SK-N-SH (cell line): Measurements from ENCODE around the gene MYH10. TPM values are rescaled to one million over a fixed set of nuclear protein-coding genes. Genes with fewer than 3 reads are reported as not detected.

ENCODE experiments used
- CTCF ChIA-PET: fragments of 300-600, 350-600 bp; formaldehyde crosslinking; extraction: SDS; loops from one replicate; lab custom pipeline; 2021; lab: Yijun Ruan, JAX
- POLR2A ChIA-PET: fragments of 350-600 bp; sonication (Branson Sonifier 250); formaldehyde crosslinking; extraction: SDS; loops from one replicate; lab custom pipeline; 2020; ENCODE audit warnings: antibody characterized with exemption, inconsistent platforms; lab: Yijun Ruan, JAX
- DNase-seq: peaks from one replicate; pipeline ENCODE4 v3.0.0; 2012
- H2AFZ ChIP-seq: fragments of 200-600 bp; sonication (generic); 2 replicates; pipeline ENCODE4 v1.8.1; 2016; ENCODE audit warnings: antibody characterized with exemption, mild to moderate bottlenecking, low read depth
- H3F3A ChIP-seq: fragments of 200-600 bp; sonication (generic); replicated peaks from 2 replicates; pipeline ENCODE3; 2016; ENCODE audit warnings: antibody characterized with exemption, mild to moderate bottlenecking; ENCODE audit not compliant: insufficient read depth
- H3K27ac ChIP-seq, 2 experiments: fragments of 200-500 bp in 1 of 2; fragments of 200-600 bp in 1 of 2; sonication (Bioruptor generic) in 1 of 2; sonication (generic), shearing (Covaris generic) in 1 of 2; 2 replicates each; pipeline versions ENCODE4 v1.5.1 to v1.6.1; 2014 to 2016; ENCODE audit warnings: low read depth in 2 of 2, inconsistent platforms in 1 of 2, low read length in 1 of 2, mild to moderate bottlenecking in 1 of 2, mixed read lengths in 1 of 2
- H3K27me3 ChIP-seq: fragments of 200-600 bp; sonication (generic), shearing (Covaris generic); 2 replicates; pipeline ENCODE4 v1.6.1; 2016; ENCODE audit warnings: mixed run types; ENCODE audit not compliant: insufficient read depth
- H3K36me3 ChIP-seq, 2 experiments: fragments of 200-500 bp in 1 of 2; fragments of 200-600 bp in 1 of 2; sonication (Bioruptor generic) in 1 of 2; sonication (generic) in 1 of 2; replicated peaks in 1 of 2; 2 replicates each; pipeline versions ENCODE3 to v1.5.1; 2014 to 2016; ENCODE audit warnings: low read length in 1 of 2, mild to moderate bottlenecking in 1 of 2; ENCODE audit not compliant: insufficient read depth in 2 of 2, control insufficient read depth in 1 of 2
- H3K4me1 ChIP-seq, 2 experiments: fragments of 200-500 bp in 1 of 2; fragments of 200-600 bp in 1 of 2; sonication (Bioruptor generic) in 1 of 2; sonication (generic), shearing (Covaris generic) in 1 of 2; 2 replicates each; pipeline versions ENCODE4 v1.5.1 to v1.6.1; 2014 to 2016; ENCODE audit warnings: low read depth in 1 of 2, low read length in 1 of 2, mixed run types in 1 of 2; ENCODE audit not compliant: insufficient read depth in 2 of 2, control insufficient read depth in 1 of 2
- H3K4me2 ChIP-seq: fragments of 200-600 bp; sonication (generic), shearing (Covaris generic); 2 replicates; pipeline ENCODE4 v1.6.1; 2017; ENCODE audit warnings: mixed run types
- H3K4me3 ChIP-seq, 2 experiments: fragments of 200-500 bp in 1 of 2; fragments of 200-600 bp in 1 of 2; sonication (Bioruptor generic) in 1 of 2; sonication (generic), shearing (Covaris generic) in 1 of 2; 2 replicates each; pipeline versions ENCODE4 v1.5.1 to v1.8.1; 2014 to 2016; ENCODE audit warnings: low read depth in 2 of 2, inconsistent platforms in 1 of 2, low read length in 1 of 2, mild to moderate bottlenecking in 1 of 2, mixed read lengths in 1 of 2, moderate library complexity in 1 of 2
- H3K79me2 ChIP-seq: fragments of 200-600 bp; sonication (generic); 2 replicates; pipeline ENCODE4 v1.8.1; 2017; ENCODE audit warnings: mild to moderate bottlenecking; ENCODE audit not compliant: insufficient read depth
- H3K9ac ChIP-seq: fragments of 200-600 bp; sonication (generic); 2 replicates; pipeline ENCODE4 v1.6.1; 2017; ENCODE audit warnings: mixed run types
- H3K9me2 ChIP-seq: fragments of 200-600 bp; sonication (generic); 2 replicates; pipeline ENCODE4 v1.6.1; 2017; ENCODE audit warnings: mixed run types
- H3K9me3 ChIP-seq: fragments of 200-600 bp; sonication (generic); 2 replicates; pipeline ENCODE4 v1.6.1; 2017; ENCODE audit warnings: mixed run types, mild to moderate bottlenecking, moderate library complexity
- H4K20me1 ChIP-seq: fragments of 200-600 bp; sonication (generic); 2 replicates; pipeline ENCODE4 v1.6.1; 2017; ENCODE audit warnings: mild to moderate bottlenecking, mixed run types; ENCODE audit not compliant: insufficient read depth
- ELF1 ChIP-seq: IDR thresholded peaks from 2 replicates; pipeline ENCODE4 v1.4.0; 2012
- EP300 ChIP-seq, 2 experiments: IDR thresholded peaks; 2 replicates each; pipeline versions ENCODE4 v1.4.0 to v1.6.1; 2012; ENCODE audit warnings: borderline replicate concordance in 1 of 2, low read depth in 1 of 2, low read length in 1 of 2
- FOSL2 ChIP-seq: IDR thresholded peaks from 2 replicates; pipeline ENCODE4 v1.4.0; 2012; ENCODE audit warnings: low read depth, mild to moderate bottlenecking, moderate library complexity, borderline replicate concordance
- FOXJ3 ChIP-seq: sonication (generic); formaldehyde crosslinking; IDR thresholded peaks from 2 replicates; pipeline ENCODE4 v1.5.1; 2020; ENCODE audit warnings: mild to moderate bottlenecking, missing genetic modification reagents
- FOXM1 ChIP-seq: IDR thresholded peaks from 2 replicates; pipeline ENCODE4 v1.4.0; 2012; ENCODE audit warnings: low read depth, mild to moderate bottlenecking
- GABPA ChIP-seq: IDR thresholded peaks from 2 replicates; pipeline ENCODE4 v1.4.0; 2012; ENCODE audit warnings: low read depth, mild to moderate bottlenecking
- JUND ChIP-seq: IDR thresholded peaks from 2 replicates; pipeline ENCODE4 v1.4.0; 2012
- MXI1 ChIP-seq: IDR thresholded peaks from 2 replicates; pipeline ENCODE4 v1.6.1; 2012; ENCODE audit warnings: mild to moderate bottlenecking, low read depth, low read length, improper control_type of control experiment
- POLR2AphosphoS5 ChIP-seq: IDR thresholded peaks from 2 replicates; pipeline ENCODE4 v1.6.1; 2012; ENCODE audit warnings: low read depth, low read length
- RXRA ChIP-seq: IDR thresholded peaks from 2 replicates; pipeline ENCODE4 v1.4.0; 2012; ENCODE audit warnings: low read depth, mild to moderate bottlenecking, borderline replicate concordance
- SMC3 ChIP-seq: IDR thresholded peaks from 2 replicates; pipeline ENCODE4 v1.6.1; 2012; ENCODE audit warnings: low read depth, low read length, improper control_type of control experiment
- TEAD4 ChIP-seq: IDR thresholded peaks from 2 replicates; pipeline ENCODE4 v1.4.0; 2012; ENCODE audit warnings: mild to moderate bottlenecking, borderline replicate concordance; ENCODE audit not compliant: insufficient read depth
- WGBS: methylation state at CpG from one replicate; pipeline ENCODE4 v1.1.6; 2017; ENCODE audit warnings: low lambda C conversion rate; 5-methylcytosine and 5-hydroxymethylcytosine counted together
- polyA plus RNA-seq, 3 experiments: library from polyadenylated mRNA; depleted of rRNA; stranded (reverse); fragments of >200 nt; gene quantifications; 2 replicates each; pipeline ENCODE4 v1.2.3, GENCODE V29; 2012
- TF ChIP-seq, protein P1 (sequence below): fragments of 150-350 bp; IDR thresholded peaks from 2 replicates; pipeline ENCODE4 v1.6.1; 2017; ENCODE audit warnings: antibody characterized with exemption, low read length, low read depth, borderline replicate concordance
- TF ChIP-seq, protein P2 (sequence below): IDR thresholded peaks from 2 replicates; pipeline ENCODE4 v1.4.0; 2012; ENCODE audit warnings: low read depth, borderline replicate concordance
- TF ChIP-seq, protein P3 (sequence below): fragments of 150-350 bp; IDR thresholded peaks from 2 replicates; pipeline ENCODE4 v1.6.1; 2016; ENCODE audit warnings: mild to moderate bottlenecking, low read depth, low read length
- TF ChIP-seq, protein P4 (sequence below): fragments of 200-600 bp; sonication (generic); IDR thresholded peaks from 2 replicates; pipeline ENCODE4 v1.6.1; 2017; ENCODE audit warnings: antibody characterized with exemption, mild to moderate bottlenecking, moderate library complexity

MYH10 gene
- polyA plus RNA-seq, 1 of the 3 experiments (the other 2 are of a cell fraction): 64.2 TPM

DNA sequence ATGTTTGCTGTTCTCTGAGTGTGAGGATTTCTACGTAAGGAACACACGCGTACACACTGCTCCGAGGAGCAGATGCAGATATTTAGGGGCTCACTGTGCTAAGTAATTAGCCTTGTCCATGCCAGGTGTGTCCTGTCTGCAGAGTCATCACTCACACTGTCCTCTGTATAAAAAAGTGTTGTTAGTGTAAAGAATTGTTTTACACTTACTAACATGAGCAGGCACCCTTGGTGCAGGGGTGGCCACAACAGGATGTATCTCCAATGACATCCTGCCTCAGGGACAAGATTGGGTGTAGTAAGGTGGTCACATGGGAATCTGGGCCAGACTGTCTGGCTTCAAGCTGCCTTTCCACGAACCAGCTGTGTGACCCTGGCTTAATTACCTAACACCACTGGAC, 130.9 kb downstream of the MYH10 start:
- CTCF ChIA-PET: interaction anchor here (1.0 kb wide), 1 partner anchor 246 kb away, joined by 3 read pairs; no protein-coding TSS in a partner anchor

GRCh38 chr17:8499171-8499570, 131.4 kb downstream of the MYH10 start:
- Histone ChIP-seq H3K27me3 (no peaks in the 10 kb centered on the region), H3K9ac (no peak overlapping the region), H3K9me2 (no peaks in the 10 kb centered on the region), H3F3A (no peaks in the 10 kb centered on the region), H3K4me2 (no peak overlapping the region), H2AFZ (no peak overlapping the region), H3K79me2 (no peaks in the 10 kb centered on the region), H3K4me1 (no peaks in the 10 kb centered on the region), H3K27ac (no peak overlapping the region), H4K20me1 (no peaks in the 10 kb centered on the region), H3K9me3 (no peaks in the 10 kb centered on the region)
- CTCF ChIA-PET: interaction anchor here (1.0 kb wide), 1 partner anchor 247 kb away, joined by 3 read pairs; no protein-coding TSS in a partner anchor
- POLR2A ChIA-PET: no interaction called here
- DNase-seq: no peak
- WGBS: 95% methylated on average over 9 of the region's 9 CpGs
- TF ChIP-seq SMC3: no peak
- TF ChIP-seq, protein P1, sequence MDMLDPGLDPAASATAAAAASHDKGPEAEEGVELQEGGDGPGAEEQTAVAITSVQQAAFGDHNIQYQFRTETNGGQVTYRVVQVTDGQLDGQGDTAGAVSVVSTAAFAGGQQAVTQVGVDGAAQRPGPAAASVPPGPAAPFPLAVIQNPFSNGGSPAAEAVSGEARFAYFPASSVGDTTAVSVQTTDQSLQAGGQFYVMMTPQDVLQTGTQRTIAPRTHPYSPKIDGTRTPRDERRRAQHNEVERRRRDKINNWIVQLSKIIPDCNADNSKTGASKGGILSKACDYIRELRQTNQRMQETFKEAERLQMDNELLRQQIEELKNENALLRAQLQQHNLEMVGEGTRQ: no peak
- no peak for TF ChIP-seq FOSL2
- TF ChIP-seq, protein P2, sequence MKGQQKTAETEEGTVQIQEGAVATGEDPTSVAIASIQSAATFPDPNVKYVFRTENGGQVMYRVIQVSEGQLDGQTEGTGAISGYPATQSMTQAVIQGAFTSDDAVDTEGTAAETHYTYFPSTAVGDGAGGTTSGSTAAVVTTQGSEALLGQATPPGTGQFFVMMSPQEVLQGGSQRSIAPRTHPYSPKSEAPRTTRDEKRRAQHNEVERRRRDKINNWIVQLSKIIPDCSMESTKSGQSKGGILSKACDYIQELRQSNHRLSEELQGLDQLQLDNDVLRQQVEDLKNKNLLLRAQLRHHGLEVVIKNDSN: no peak
- TF ChIP-seq JUND: no peak
- no peak for TF ChIP-seq ELF1
- no peak for TF ChIP-seq TEAD4
- no peak for TF ChIP-seq RXRA
- TF ChIP-seq FOXJ3 (CRISPR knock-in tag): no peak
- no peak for TF ChIP-seq POLR2AphosphoS5
- no peak for TF ChIP-seq GABPA
- no peak for TF ChIP-seq FOXM1
- TF ChIP-seq, protein P3, sequence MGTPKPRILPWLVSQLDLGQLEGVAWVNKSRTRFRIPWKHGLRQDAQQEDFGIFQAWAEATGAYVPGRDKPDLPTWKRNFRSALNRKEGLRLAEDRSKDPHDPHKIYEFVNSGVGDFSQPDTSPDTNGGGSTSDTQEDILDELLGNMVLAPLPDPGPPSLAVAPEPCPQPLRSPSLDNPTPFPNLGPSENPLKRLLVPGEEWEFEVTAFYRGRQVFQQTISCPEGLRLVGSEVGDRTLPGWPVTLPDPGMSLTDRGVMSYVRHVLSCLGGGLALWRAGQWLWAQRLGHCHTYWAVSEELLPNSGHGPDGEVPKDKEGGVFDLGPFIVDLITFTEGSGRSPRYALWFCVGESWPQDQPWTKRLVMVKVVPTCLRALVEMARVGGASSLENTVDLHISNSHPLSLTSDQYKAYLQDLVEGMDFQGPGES: no peak
- TF ChIP-seq EP300 (IDR thresholded peaks at IDR 0.05; ENCODE audit: borderline replicate concordance in 1 of 2, low read depth in 1 of 2, low read length in 1 of 2): no peak
- TF ChIP-seq, protein P4, sequence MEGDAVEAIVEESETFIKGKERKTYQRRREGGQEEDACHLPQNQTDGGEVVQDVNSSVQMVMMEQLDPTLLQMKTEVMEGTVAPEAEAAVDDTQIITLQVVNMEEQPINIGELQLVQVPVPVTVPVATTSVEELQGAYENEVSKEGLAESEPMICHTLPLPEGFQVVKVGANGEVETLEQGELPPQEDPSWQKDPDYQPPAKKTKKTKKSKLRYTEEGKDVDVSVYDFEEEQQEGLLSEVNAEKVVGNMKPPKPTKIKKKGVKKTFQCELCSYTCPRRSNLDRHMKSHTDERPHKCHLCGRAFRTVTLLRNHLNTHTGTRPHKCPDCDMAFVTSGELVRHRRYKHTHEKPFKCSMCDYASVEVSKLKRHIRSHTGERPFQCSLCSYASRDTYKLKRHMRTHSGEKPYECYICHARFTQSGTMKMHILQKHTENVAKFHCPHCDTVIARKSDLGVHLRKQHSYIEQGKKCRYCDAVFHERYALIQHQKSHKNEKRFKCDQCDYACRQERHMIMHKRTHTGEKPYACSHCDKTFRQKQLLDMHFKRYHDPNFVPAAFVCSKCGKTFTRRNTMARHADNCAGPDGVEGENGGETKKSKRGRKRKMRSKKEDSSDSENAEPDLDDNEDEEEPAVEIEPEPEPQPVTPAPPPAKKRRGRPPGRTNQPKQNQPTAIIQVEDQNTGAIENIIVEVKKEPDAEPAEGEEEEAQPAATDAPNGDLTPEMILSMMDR: no peak
- TF ChIP-seq, all 33 proteins: peak for 0
- H3K36me3 ChIP-seq: peaks cover 42 to 59% of the 10 kb centered on the region in 2 experiments
- no peak overlapping the region for H3K4me3 ChIP-seq

More for the DNA sequence above, 130.9 kb downstream of the MYH10 start:
- POLR2A ChIA-PET: no interaction called here
- H3K79me2 ChIP-seq: no peaks in the 10 kb centered on the region
- H3K9me2 ChIP-seq: no peaks in the 10 kb centered on the region
- H3K4me1 ChIP-seq: no peaks in the 10 kb centered on the region
- H3K4me3 ChIP-seq: no peak overlapping the region
- no peak overlapping the region for H3K4me2 ChIP-seq
- no peak overlapping the region for H3K9ac ChIP-seq
- H2AFZ ChIP-seq: no peak overlapping the region
- TF ChIP-seq MXI1: no peak
- no peak for TF ChIP-seq ELF1
- H4K20me1 ChIP-seq: no peaks in the 10 kb centered on the region
- H3K9me3 ChIP-seq: no peaks in the 10 kb centered on the region
- H3F3A ChIP-seq: no peaks in the 10 kb centered on the region
- no peak for DNase-seq
- peaks cover 42 to 59% of the 10 kb centered on the region in 2 experiments for H3K36me3 ChIP-seq
- no peaks in the 10 kb centered on the region for H3K27me3 ChIP-seq
- WGBS: 93% methylated on average over 5 of the region's 5 CpGs
- H3K27ac ChIP-seq: no peak overlapping the region
